ENCODE data around the gene TGM3.

The TGM3 gene

GRCh38 chr20:2337142-2337541 is 41.3 kb downstream of the TGM3 start:
- peak overlapping the region; percentile 28; the same call in 1 of the 2 replicates for H3K27ac ChIP-seq
- TF ChIP-seq, protein P1, sequence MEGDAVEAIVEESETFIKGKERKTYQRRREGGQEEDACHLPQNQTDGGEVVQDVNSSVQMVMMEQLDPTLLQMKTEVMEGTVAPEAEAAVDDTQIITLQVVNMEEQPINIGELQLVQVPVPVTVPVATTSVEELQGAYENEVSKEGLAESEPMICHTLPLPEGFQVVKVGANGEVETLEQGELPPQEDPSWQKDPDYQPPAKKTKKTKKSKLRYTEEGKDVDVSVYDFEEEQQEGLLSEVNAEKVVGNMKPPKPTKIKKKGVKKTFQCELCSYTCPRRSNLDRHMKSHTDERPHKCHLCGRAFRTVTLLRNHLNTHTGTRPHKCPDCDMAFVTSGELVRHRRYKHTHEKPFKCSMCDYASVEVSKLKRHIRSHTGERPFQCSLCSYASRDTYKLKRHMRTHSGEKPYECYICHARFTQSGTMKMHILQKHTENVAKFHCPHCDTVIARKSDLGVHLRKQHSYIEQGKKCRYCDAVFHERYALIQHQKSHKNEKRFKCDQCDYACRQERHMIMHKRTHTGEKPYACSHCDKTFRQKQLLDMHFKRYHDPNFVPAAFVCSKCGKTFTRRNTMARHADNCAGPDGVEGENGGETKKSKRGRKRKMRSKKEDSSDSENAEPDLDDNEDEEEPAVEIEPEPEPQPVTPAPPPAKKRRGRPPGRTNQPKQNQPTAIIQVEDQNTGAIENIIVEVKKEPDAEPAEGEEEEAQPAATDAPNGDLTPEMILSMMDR (conservative IDR thresholded peaks at IDR 0.05): no peak

GRCh38 chr20:2338411-2339066 is 42.7 kb downstream of the TGM3 start:
- no peak overlapping the region for H3K27ac ChIP-seq
- TF ChIP-seq, protein P1 (conservative IDR thresholded peaks at IDR 0.05): no peak

- TF ChIP-seq, protein P1 (conservative IDR thresholded peaks at IDR 0.05): no peak
- H3K27ac ChIP-seq: no peak overlapping the region
These were observed 44.3 kb downstream of the TGM3 start for GRCh38 chr20:2340136-2340535.

DNA sequence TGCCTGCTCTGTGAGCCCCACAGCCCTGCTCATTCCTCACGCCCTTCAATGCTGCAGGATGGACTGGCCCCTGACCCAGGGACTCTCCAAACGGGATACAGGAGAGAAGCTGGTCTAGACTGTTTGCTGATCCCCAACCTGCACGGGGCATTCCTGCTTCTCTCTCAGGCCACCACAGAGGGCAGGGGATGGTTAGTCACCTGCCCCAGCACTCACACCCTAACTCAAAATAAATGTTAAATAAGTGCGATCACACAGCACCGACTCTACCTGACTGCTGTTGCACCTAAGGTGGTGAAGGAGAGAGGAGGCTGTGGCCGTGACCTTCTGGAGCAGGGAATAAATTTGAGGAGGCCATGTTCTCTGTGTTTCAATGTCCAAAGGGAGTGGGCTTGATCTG is 45.0 kb downstream of the TGM3 start:
- H3K27ac ChIP-seq: no peak overlapping the region
- TF ChIP-seq, protein P1 (conservative IDR thresholded peaks at IDR 0.05): no peak

- TF ChIP-seq, protein P1 (conservative IDR thresholded peaks at IDR 0.05): no peak
- H3K27ac ChIP-seq: no peak overlapping the region
These were observed 45.5 kb downstream of the TGM3 start for GRCh38 chr20:2341336-2341735.

DNA sequence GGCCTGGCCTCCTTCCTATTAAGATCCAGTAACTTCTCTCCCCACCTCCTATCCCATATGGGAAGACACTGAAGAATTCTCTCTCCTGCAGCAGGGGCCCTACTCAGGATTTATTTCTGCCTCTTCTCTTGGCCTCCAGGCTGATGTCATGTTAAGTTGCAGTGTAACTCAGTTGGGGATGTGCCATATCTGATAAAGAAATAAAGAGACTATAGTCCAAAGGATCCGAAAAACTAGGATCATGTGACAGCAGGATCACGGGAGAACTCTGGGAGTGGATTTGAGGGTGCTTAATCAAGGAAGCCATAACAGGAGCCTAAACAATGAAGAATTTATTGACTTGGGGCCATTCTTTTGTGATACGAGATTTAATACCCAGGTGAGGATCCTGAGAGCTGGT is 46.4 kb downstream of the TGM3 start:
- no peak overlapping the region for H3K27ac ChIP-seq
- TF ChIP-seq, protein P1 (conservative IDR thresholded peaks at IDR 0.05): no peak

- TF ChIP-seq, protein P1 (conservative IDR thresholded peaks at IDR 0.05): no peak
- H3K27ac ChIP-seq: no peak overlapping the region
These were observed 50.4 kb downstream of the TGM3 start for GRCh38 chr20:2346188-2346587.

All from VCaP (cell line).